Activated T-helper 1 cell treated with anti-CD3 and anti-CD28 coated beads, Interleukin-12 subunit alpha, Interleukin-12 subunit beta, Interleukin-2, Interleukin-4 antibody, amounts not matched to agents 30 ng/mL and 10 ng/mL and 1 ng/mL, durations not matched to agents 14 hours and 24 hours and 36 hours (primary cell): ENCODE data around the gene SUB1. TPM values are rescaled to one million over a fixed set of nuclear protein-coding genes. Genes with fewer than 3 reads are reported as not detected.
"Not testable (repeated sequence)": the region's sequence is repeated elsewhere in the genome, so short reads cannot be mapped to it uniquely, and the experiment has no call there.

Source experiments
- DNase-seq: peaks from one replicate; pipeline ENCODE4 v3.0.0; 2021; ENCODE audit warnings: low spot score
- H3K27ac Mint-ChIP-seq: one replicate; pipeline ENCODE4 v1.8.0; 2021; ENCODE audit warnings: mild to moderate bottlenecking, mixed read lengths
- H3K27me3 Mint-ChIP-seq: one replicate; pipeline ENCODE4 v1.8.0; 2022; ENCODE audit warnings: mild to moderate bottlenecking, moderate library complexity, mixed read lengths; ENCODE audit not compliant: insufficient read depth
- H3K36me3 Mint-ChIP-seq: one replicate; pipeline ENCODE4 v1.8.0; 2021; ENCODE audit warnings: low read depth, mixed read lengths
- H3K4me1 Mint-ChIP-seq: one replicate; pipeline ENCODE4 v1.8.0; 2021; ENCODE audit warnings: low read depth, mixed read lengths
- H3K4me3 Mint-ChIP-seq: one replicate; pipeline ENCODE4 v1.8.0; 2021; ENCODE audit warnings: mild to moderate bottlenecking, moderate library complexity, mixed read lengths
- H3K9me3 Mint-ChIP-seq: one replicate; pipeline ENCODE4 v1.8.0; 2021; ENCODE audit warnings: mixed read lengths
- intact Hi-C: fragments of 100-400 bp; cut with micrococcal nuclease; formaldehyde crosslinking; loops from one replicate; pipeline ENCODE4 v1.15.1; 2024
- total RNA-seq: library from RNA; stranded (reverse); gene quantifications from 2 replicates; pipeline ENCODE4 v1.2.3, GENCODE V29; 2022

The SUB1 gene
- total RNA-seq, 1 donor from 2014 or later, result 408 TPM

GRCh38 chr5:32573481-32573854 lies 11.9 kb upstream of the SUB1 start:
- H3K4me3 Mint-ChIP-seq, intact Hi-C loops, DNase-seq, H3K27me3 Mint-ChIP-seq, H3K9me3 Mint-ChIP-seq, H3K27ac Mint-ChIP-seq: not testable (repeated sequence)
- Mint-ChIP-seq H3K4me1 (peaks cover 10% of the 10 kb centered on the region), H3K36me3 (peaks cover 26% of the 10 kb centered on the region)

GRCh38 chr5:32574540-32575175 lies 10.7 kb upstream of the SUB1 start:
- H3K9me3 Mint-ChIP-seq, result no peaks in the 10 kb centered on the region
- peaks cover 8% of the 10 kb centered on the region for H3K4me1 Mint-ChIP-seq
- H3K4me3 Mint-ChIP-seq, result no peak overlapping the region
- H3K36me3 Mint-ChIP-seq, result peaks cover 24% of the 10 kb centered on the region
- no peaks in the 10 kb centered on the region for H3K27me3 Mint-ChIP-seq
- no peak for DNase-seq
- intact Hi-C loops, result no loop called here
- H3K27ac Mint-ChIP-seq, result no peak overlapping the region

- Mint-ChIP-seq H3K4me1 (peaks cover 39% of the 10 kb centered on the region), H3K9me3 (no peaks in the 10 kb centered on the region), H3K27me3 (no peaks in the 10 kb centered on the region), H3K4me3 (no peak overlapping the region), H3K36me3 (peaks cover 19% of the 10 kb centered on the region), H3K27ac (no peak overlapping the region)
- intact Hi-C loops, result no loop called here
- no peak for DNase-seq
Observed at GRCh38 chr5:32578363-32578762, 7.0 kb upstream of the SUB1 start.

GRCh38 chr5:32578764-32579163 lies 6.6 kb upstream of the SUB1 start:
- Mint-ChIP-seq H3K27ac (no peak overlapping the region), H3K4me1 (peaks cover 43% of the 10 kb centered on the region), H3K27me3 (no peaks in the 10 kb centered on the region), H3K9me3 (no peaks in the 10 kb centered on the region), H3K4me3 (no peak overlapping the region), H3K36me3 (peaks cover 19% of the 10 kb centered on the region)
- intact Hi-C loops, result no loop called here
- no peak for DNase-seq

- no peaks in the 10 kb centered on the region for H3K27me3 Mint-ChIP-seq
Observed at GRCh38 chr5:32581010-32581785, 4.2 kb upstream of the SUB1 start.

GRCh38 chr5:32583582-32584232 lies 1.6 kb upstream of the SUB1 start:
- peaks cover 19% of the 10 kb centered on the region for H3K36me3 Mint-ChIP-seq
- peak overlapping the region; percentile 86 for H3K27ac Mint-ChIP-seq
- no peaks in the 10 kb centered on the region for H3K27me3 Mint-ChIP-seq
- peaks cover 70% of the 10 kb centered on the region for H3K4me1 Mint-ChIP-seq
- peak; percentile 24 for DNase-seq
- no peaks in the 10 kb centered on the region for H3K9me3 Mint-ChIP-seq
- intact Hi-C loops, result loop anchor here (2.0 kb wide), 1 partner anchor 409 kb away; the partner anchor contains the start of gene GOLPH3
- peak overlapping the region; percentile 66 for H3K4me3 Mint-ChIP-seq

More at GRCh38 chr5:32581010-32581785, 4.2 kb upstream of the SUB1 start:
- Mint-ChIP-seq H3K36me3 (peaks cover 14% of the 10 kb centered on the region), H3K9me3 (no peaks in the 10 kb centered on the region), H3K4me1 (peaks cover 59% of the 10 kb centered on the region), H3K4me3 (peak overlapping the region; percentile 2), H3K27ac (no peak overlapping the region)
- intact Hi-C loops, result no loop called here
- no peak for DNase-seq

- Mint-ChIP-seq H3K36me3 (peaks cover 20% of the 10 kb centered on the region), H3K27me3 (no peaks in the 10 kb centered on the region), H3K4me3 (peak overlapping the region; percentile 94), H3K9me3 (no peaks in the 10 kb centered on the region), H3K4me1 (peaks cover 73% of the 10 kb centered on the region), H3K27ac (peak overlapping the region; percentile 99)
- no peak for DNase-seq
- intact Hi-C loops, result loop anchor here (1.0 to 5.0 kb wide), 7 partner anchors 42 to 1423 kb away; partner anchors contain the start of genes AMACR, C5orf22, DROSHA and GOLPH3
Observed at GRCh38 chr5:32584646-32585045, 711 bp upstream of the SUB1 start.

GRCh38 chr5:32585122-32585445 lies 273 bp upstream of the SUB1 start:
- Mint-ChIP-seq H3K36me3 (peaks cover 21% of the 10 kb centered on the region), H3K4me3 (peak overlapping the region; percentile 94), H3K27ac (peak overlapping the region; percentile 99), H3K4me1 (peaks cover 72% of the 10 kb centered on the region), H3K9me3 (no peaks in the 10 kb centered on the region), H3K27me3 (no peaks in the 10 kb centered on the region)
- intact Hi-C loops, result loop anchor here (1.0 to 5.0 kb wide), 7 partner anchors 43 to 1422 kb away; partner anchors contain the start of genes AMACR, C5orf22, DROSHA and GOLPH3
- no peak for DNase-seq

GRCh38 chr5:32586276-32586599 lies 881 bp downstream of the SUB1 start:
- Mint-ChIP-seq H3K36me3 (peaks cover 21% of the 10 kb centered on the region), H3K4me1 (peaks cover 64% of the 10 kb centered on the region), H3K9me3 (no peaks in the 10 kb centered on the region), H3K4me3 (peak overlapping the region; percentile 94), H3K27ac (peak overlapping the region; percentile 99), H3K27me3 (no peaks in the 10 kb centered on the region)
- intact Hi-C loops, result loop anchor here (1.0 to 5.0 kb wide), 6 partner anchors 54 to 1421 kb away; partner anchors contain the start of genes AMACR, C5orf22, DROSHA and TARS1
- DNase-seq, result no peak

- Mint-ChIP-seq H3K4me1 (peaks cover 63% of the 10 kb centered on the region), H3K27me3 (no peaks in the 10 kb centered on the region), H3K36me3 (peaks cover 25% of the 10 kb centered on the region), H3K4me3 (peak overlapping the region; percentile 94), H3K27ac (peak overlapping the region; percentile 99), H3K9me3 (no peaks in the 10 kb centered on the region)
- DNase-seq, result no peak
- intact Hi-C loops, result loop anchor here (5.0 kb wide), 3 partner anchors 855 to 1420 kb away; partner anchors contain the start of genes AMACR, C5orf22, DROSHA and TARS1
Observed at GRCh38 chr5:32587067-32587551, 1.8 kb downstream of the SUB1 start.

GRCh38 chr5:32589416-32589815 lies 4.1 kb downstream of the SUB1 start:
- Mint-ChIP-seq H3K9me3 (no peaks in the 10 kb centered on the region), H3K4me3 (no peak overlapping the region), H3K36me3 (peaks cover 40% of the 10 kb centered on the region), H3K4me1 (peaks cover 63% of the 10 kb centered on the region), H3K27me3 (no peaks in the 10 kb centered on the region), H3K27ac (no peak overlapping the region)
- no peak for DNase-seq
- intact Hi-C loops, result loop anchor here (5.0 kb wide), 3 partner anchors 853 to 1418 kb away; partner anchors contain the start of genes AMACR, C5orf22, DROSHA and TARS1

GRCh38 chr5:32589942-32590869 lies 4.8 kb downstream of the SUB1 start:
- peaks cover 63% of the 10 kb centered on the region for H3K4me1 Mint-ChIP-seq
- no peak overlapping the region for H3K4me3 Mint-ChIP-seq
- H3K36me3 Mint-ChIP-seq, result peaks cover 44% of the 10 kb centered on the region
- no peak for DNase-seq
- no peaks in the 10 kb centered on the region for H3K27me3 Mint-ChIP-seq
- H3K9me3 Mint-ChIP-seq, result no peaks in the 10 kb centered on the region
- intact Hi-C loops, result loop anchor here (1.0 to 5.0 kb wide), 8 partner anchors 23 to 1417 kb away; partner anchors contain the start of genes AMACR, C5orf22, DROSHA and TARS1
- H3K27ac Mint-ChIP-seq, result no peak overlapping the region
